ENCODE results near the gene THOC7. TPM values are rescaled to one million over a fixed set of nuclear protein-coding genes. Genes with fewer than 3 reads are reported as not detected.

THOC7 gene
- total RNA-seq, 2 donors from 2014 or later: 38.0 to 68.9 TPM

GRCh38 chr3:63905731-63906620 is 42.4 kb upstream of the THOC7 start:
- no peak for ATAC-seq (ENCODE audit: insufficient number of reproducible peaks, low FRiP score, low read depth)
- H3K27ac ChIP-seq: no peak overlapping the region
- no peak for DNase-seq (ENCODE audit: low spot score)
- H3K4me1 ChIP-seq (ENCODE audit: control insufficient read depth in 1 of 2, low read depth in 2 of 2): peaks cover 0 to 12% of the 10 kb centered on the region in 2 donors
- H3K27me3 ChIP-seq (replicated peaks; ENCODE audit: insufficient read depth): no peaks in the 10 kb centered on the region
- H3K4me3 ChIP-seq: no peak overlapping the region
- no peaks in the 10 kb centered on the region for H3K9me3 ChIP-seq
- no peaks in the 10 kb centered on the region for H3K36me3 ChIP-seq
- TF ChIP-seq CTCF (IDR thresholded peaks at IDR 0.05): no peak

GRCh38 chr3:63900459-63900858 is 36.9 kb upstream of the THOC7 start:
- ATAC-seq (ENCODE audit: insufficient number of reproducible peaks, low FRiP score, low read depth) (no peak), DNase-seq (ENCODE audit: low spot score) (no peak)
- H3K27me3 ChIP-seq (replicated peaks; ENCODE audit: insufficient read depth): no peaks in the 10 kb centered on the region
- no peaks in the 10 kb centered on the region for H3K9me3 ChIP-seq
- no peak for TF ChIP-seq CTCF (IDR thresholded peaks at IDR 0.05)
- no peak overlapping the region for H3K4me3 ChIP-seq
- peaks cover 2% of the 10 kb centered on the region for H3K36me3 ChIP-seq
- H3K4me1 ChIP-seq (ENCODE audit: control insufficient read depth in 1 of 2, low read depth in 2 of 2): peaks cover 6 to 18% of the 10 kb centered on the region in 2 donors
- no peak overlapping the region for H3K27ac ChIP-seq

GRCh38 chr3:63900010-63900409 is 36.4 kb upstream of the THOC7 start:
- Histone ChIP-seq H3K4me1 (ENCODE audit: control insufficient read depth in 1 of 2, low read depth in 2 of 2) (peaks cover 9 to 22% of the 10 kb centered on the region in 2 donors), H3K9me3 (no peaks in the 10 kb centered on the region), H3K4me3 (no peak overlapping the region), H3K36me3 (peaks cover 2% of the 10 kb centered on the region), H3K27ac (no peak overlapping the region), H3K27me3 (replicated peaks; ENCODE audit: insufficient read depth) (no peaks in the 10 kb centered on the region)
- DNase-seq (ENCODE audit: low spot score): no peak
- no peak for ATAC-seq (ENCODE audit: insufficient number of reproducible peaks, low FRiP score, low read depth)
- TF ChIP-seq CTCF (IDR thresholded peaks at IDR 0.05): no peak

- DNase-seq (ENCODE audit: low spot score): no peak
- Histone ChIP-seq H3K27ac (no peak overlapping the region), H3K27me3 (replicated peaks; ENCODE audit: insufficient read depth) (no peaks in the 10 kb centered on the region), H3K9me3 (no peaks in the 10 kb centered on the region), H3K4me1 (ENCODE audit: control insufficient read depth in 1 of 2, low read depth in 2 of 2) (peaks cover 23 to 35% of the 10 kb centered on the region in 2 donors), H3K4me3 (no peak overlapping the region), H3K36me3 (peaks cover 2% of the 10 kb centered on the region)
- ATAC-seq (ENCODE audit: insufficient number of reproducible peaks, low FRiP score, low read depth): no peak
- TF ChIP-seq CTCF (IDR thresholded peaks at IDR 0.05): no peak
Measured at GRCh38 chr3:63896332-63897030, 32.9 kb upstream of the THOC7 start.

All from thoracic aorta (tissue), 2 donors.